HepG2 (cell line): ENCODE measurements around the gene WDFY1.

Experiments
- E2F2 ChIP-seq: sonication (generic); formaldehyde crosslinking; IDR thresholded peaks from 2 replicates; pipeline ENCODE4 v1.4.0; 2020; ENCODE audit warnings: missing genetic modification reagents, borderline replicate concordance
- ETV6 ChIP-seq: sonication (generic); formaldehyde crosslinking; conservative IDR thresholded peaks from 2 replicates; pipeline ENCODE4 v1.4.0; 2020; ENCODE audit warnings: missing genetic modification reagents
- EZH2 ChIP-seq: conservative IDR thresholded peaks from 2 replicates; pipeline ENCODE4 v1.6.1; 2012; ENCODE audit warnings: mild to moderate bottlenecking, low read depth, low read length, moderate library complexity
- MAFF ChIP-seq: IDR thresholded peaks from 2 replicates; pipeline ENCODE4 v1.6.1; 2011; ENCODE audit warnings: low read depth, low read length, improper control_type of control experiment
- SOX13 ChIP-seq, 3 experiments: fragments of 450-650 bp in 1 of 3; sonication (generic) in 1 of 3; formaldehyde crosslinking in 1 of 3; IDR thresholded peaks in 2 of 3; conservative IDR thresholded peaks in 1 of 3; 2 replicates each; pipeline versions ENCODE4 v1.5.0 to v1.6.1; 2016 to 2020; ENCODE audit warnings: antibody characterized with exemption in 1 of 3, mild to moderate bottlenecking in 1 of 3, missing compliant biosample characterization in 1 of 3, missing genetic modification reagents in 1 of 3, moderate library complexity in 1 of 3
- STAG1 ChIP-seq: sonication (generic); formaldehyde crosslinking; IDR thresholded peaks from 2 replicates; pipeline ENCODE4 v1.4.0; 2020; ENCODE audit warnings: missing genetic modification reagents
- ZNF563 ChIP-seq: sonication (generic); formaldehyde crosslinking; IDR thresholded peaks from 2 replicates; pipeline ENCODE4 v1.8.0; 2022; ENCODE audit warnings: mild to moderate bottlenecking, moderate library complexity, missing genetic modification reagents
- ZSCAN20 ChIP-seq: sonication (generic); formaldehyde crosslinking; IDR thresholded peaks from 2 replicates; pipeline ENCODE4 v1.4.0; 2020; ENCODE audit warnings: missing genetic modification reagents, mild to moderate bottlenecking, borderline replicate concordance
- ZSCAN30 ChIP-seq: sonication (generic); formaldehyde crosslinking; IDR thresholded peaks from 2 replicates; pipeline ENCODE4 v1.5.0; 2020; ENCODE audit warnings: mild to moderate bottlenecking, missing genetic modification reagents
- TF ChIP-seq, protein P1 (sequence below): sonication (generic); formaldehyde crosslinking; IDR thresholded peaks from 2 replicates; pipeline ENCODE4 v1.5.0; 2020; ENCODE audit warnings: mild to moderate bottlenecking, missing genetic modification reagents, moderate library complexity

DNA sequence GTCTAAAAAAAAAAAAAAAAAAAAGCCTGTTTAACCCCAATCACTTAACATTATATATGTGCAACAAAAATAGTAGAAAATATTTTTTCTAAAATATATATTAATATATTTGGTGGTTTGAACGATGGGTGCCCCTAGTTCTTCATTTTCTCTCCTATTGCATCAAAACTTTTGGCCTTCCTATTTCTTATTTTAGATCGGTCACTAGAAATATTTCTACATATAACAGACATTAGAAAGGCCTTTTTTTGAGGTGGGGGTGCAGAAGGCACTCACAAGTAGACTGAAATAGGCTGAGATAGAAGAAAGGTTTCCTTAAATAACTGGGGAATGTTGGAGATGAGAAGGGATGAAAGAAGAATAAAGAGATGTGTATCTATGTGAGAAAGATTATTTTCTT lies 58.4 kb downstream of the WDFY1 start:
- TF ChIP-seq ZSCAN20, result no peak
- TF ChIP-seq ZSCAN30, result no peak
- TF ChIP-seq, protein P1, sequence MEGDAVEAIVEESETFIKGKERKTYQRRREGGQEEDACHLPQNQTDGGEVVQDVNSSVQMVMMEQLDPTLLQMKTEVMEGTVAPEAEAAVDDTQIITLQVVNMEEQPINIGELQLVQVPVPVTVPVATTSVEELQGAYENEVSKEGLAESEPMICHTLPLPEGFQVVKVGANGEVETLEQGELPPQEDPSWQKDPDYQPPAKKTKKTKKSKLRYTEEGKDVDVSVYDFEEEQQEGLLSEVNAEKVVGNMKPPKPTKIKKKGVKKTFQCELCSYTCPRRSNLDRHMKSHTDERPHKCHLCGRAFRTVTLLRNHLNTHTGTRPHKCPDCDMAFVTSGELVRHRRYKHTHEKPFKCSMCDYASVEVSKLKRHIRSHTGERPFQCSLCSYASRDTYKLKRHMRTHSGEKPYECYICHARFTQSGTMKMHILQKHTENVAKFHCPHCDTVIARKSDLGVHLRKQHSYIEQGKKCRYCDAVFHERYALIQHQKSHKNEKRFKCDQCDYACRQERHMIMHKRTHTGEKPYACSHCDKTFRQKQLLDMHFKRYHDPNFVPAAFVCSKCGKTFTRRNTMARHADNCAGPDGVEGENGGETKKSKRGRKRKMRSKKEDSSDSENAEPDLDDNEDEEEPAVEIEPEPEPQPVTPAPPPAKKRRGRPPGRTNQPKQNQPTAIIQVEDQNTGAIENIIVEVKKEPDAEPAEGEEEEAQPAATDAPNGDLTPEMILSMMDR, result no peak
- TF ChIP-seq SOX13 (IDR thresholded peaks at IDR 0.05), result no peak
- no peak for TF ChIP-seq SOX13 (CRISPR knock-in tag; conservative IDR thresholded peaks at IDR 0.05 in 1 of 2, IDR thresholded peaks at IDR 0.05 in 1 of 2)
- no peak for TF ChIP-seq ETV6 (CRISPR knock-in tag)
- TF ChIP-seq MAFF, result no peak
- TF ChIP-seq ZNF563, result no peak
- TF ChIP-seq STAG1 (CRISPR knock-in tag), result no peak
- no peak for TF ChIP-seq EZH2
- TF ChIP-seq E2F2, result no peak
